GM18951 (cell line): ENCODE data around the gene MEGF11.

Experiments
- POLR2A ChIP-seq: IDR thresholded peaks from 4 replicates; pipeline ENCODE4 v1.6.1; 2011; ENCODE audit warnings: mild to moderate bottlenecking; ENCODE audit not compliant: insufficient read length, insufficient read depth; ENCODE audit errors: extremely low read depth
- in situ Hi-C: fragments of 300-500 bp; cut with MboI; formaldehyde crosslinking; loops from one replicate; pipeline ENCODE4 v1.12.0; 2022; ENCODE audit warnings: low sequenced_read_pairs, mixed read lengths, inconsistent platforms; ENCODE audit not compliant: unreplicated experiment

Gene MEGF11

GRCh38 chr15:66156310-66156975, 97.1 kb downstream of the MEGF11 start:
- TF ChIP-seq POLR2A = no peak
- in situ Hi-C loops = no loop called here

GRCh38 chr15:66155065-66155464, 98.5 kb downstream of the MEGF11 start:
- in situ Hi-C loops = no loop called here
- no peak for TF ChIP-seq POLR2A

- TF ChIP-seq POLR2A = no peak
- in situ Hi-C loops = no loop called here
Measured at GRCh38 chr15:66154581-66154980, 99.0 kb downstream of the MEGF11 start.

GRCh38 chr15:66153549-66154415, 99.8 kb downstream of the MEGF11 start:
- no peak for TF ChIP-seq POLR2A
- in situ Hi-C loops = no loop called here

GRCh38 chr15:66152650-66153049, 100.9 kb downstream of the MEGF11 start:
- in situ Hi-C loops = no loop called here
- TF ChIP-seq POLR2A = no peak

GRCh38 chr15:66151809-66152208, 101.7 kb downstream of the MEGF11 start:
- in situ Hi-C loops = no loop called here
- TF ChIP-seq POLR2A = no peak

GRCh38 chr15:66149871-66150270, 103.7 kb downstream of the MEGF11 start:
- no peak for TF ChIP-seq POLR2A
- in situ Hi-C loops = no loop called here

- no peak for TF ChIP-seq POLR2A
- in situ Hi-C loops = no loop called here
Measured at GRCh38 chr15:66148187-66148586, 105.4 kb downstream of the MEGF11 start.

- TF ChIP-seq POLR2A = no peak
- in situ Hi-C loops = no loop called here
Measured at GRCh38 chr15:66147440-66147839, 106.1 kb downstream of the MEGF11 start.

- in situ Hi-C loops = no loop called here
- TF ChIP-seq POLR2A = no peak
Measured at GRCh38 chr15:66145726-66146182, 107.8 kb downstream of the MEGF11 start.

- no peak for TF ChIP-seq POLR2A
- in situ Hi-C loops = no loop called here
Measured at GRCh38 chr15:66144978-66145725, 108.4 kb downstream of the MEGF11 start.

- no peak for TF ChIP-seq POLR2A
- in situ Hi-C loops = no loop called here
Measured at GRCh38 chr15:66142285-66142684, 111.3 kb downstream of the MEGF11 start.

GRCh38 chr15:66139591-66140207, 113.9 kb downstream of the MEGF11 start:
- in situ Hi-C loops = no loop called here
- no peak for TF ChIP-seq POLR2A

GRCh38 chr15:66138892-66139590, 114.5 kb downstream of the MEGF11 start:
- TF ChIP-seq POLR2A = no peak
- in situ Hi-C loops = no loop called here
